Ishikawa (cell line): ENCODE measurements around the gene GALNT2.
A peak's percentile ranks its signal among the peaks of the same experiment; 100 is the strongest.

Source experiments
- CEBPB ChIP-seq: IDR thresholded peaks from 2 replicates; pipeline ENCODE4 v1.6.1; 2012
- CREB1 ChIP-seq: IDR thresholded peaks from 2 replicates; pipeline ENCODE4 v1.6.1; 2012; ENCODE audit warnings: low read depth
- EGR1 ChIP-seq: IDR thresholded peaks from 2 replicates; pipeline ENCODE4 v1.6.1; 2012
- EP300 ChIP-seq: IDR thresholded peaks from 2 replicates; pipeline ENCODE4 v1.6.1; 2012; ENCODE audit warnings: borderline replicate concordance
- FOXM1 ChIP-seq: IDR thresholded peaks from 2 replicates; pipeline ENCODE4 v1.6.1; 2012; ENCODE audit warnings: low read depth, borderline replicate concordance
- NFIC ChIP-seq: IDR thresholded peaks from 2 replicates; pipeline ENCODE4 v1.6.1; 2012
- RAD21 ChIP-seq: IDR thresholded peaks from 2 replicates; pipeline ENCODE4 v1.6.1; 2012; ENCODE audit warnings: low read depth
- REST ChIP-seq: IDR thresholded peaks from 2 replicates; pipeline ENCODE4 v1.6.1; 2012; ENCODE audit warnings: low read depth, mild to moderate bottlenecking
- TAF1 ChIP-seq: IDR thresholded peaks from 2 replicates; pipeline ENCODE4 v1.6.1; 2012; ENCODE audit warnings: low read depth, mild to moderate bottlenecking
- TCF12 ChIP-seq: IDR thresholded peaks from 2 replicates; pipeline ENCODE4 v1.6.1; 2012; ENCODE audit warnings: low read depth
- TEAD4 ChIP-seq: IDR thresholded peaks from 2 replicates; pipeline ENCODE4 v1.6.1; 2012
- USF1 ChIP-seq: IDR thresholded peaks from 2 replicates; pipeline ENCODE4 v1.6.1; 2012
- YY1 ChIP-seq: IDR thresholded peaks from 2 replicates; pipeline ENCODE4 v1.6.1; 2012; ENCODE audit warnings: low read depth
- ZBTB7A ChIP-seq: IDR thresholded peaks from 2 replicates; pipeline ENCODE4 v1.6.1; 2012; ENCODE audit warnings: low read depth
- TF ChIP-seq, protein P1 (sequence below): IDR thresholded peaks from 2 replicates; pipeline ENCODE4 v1.6.1; 2012

Gene GALNT2

GRCh38 chr1:230125640-230126528, 58.8 kb downstream of the GALNT2 start:
- TF ChIP-seq CREB1: no peak
- no peak for TF ChIP-seq CEBPB
- no peak for TF ChIP-seq TAF1
- TF ChIP-seq TCF12: no peak
- no peak for TF ChIP-seq TEAD4
- no peak for TF ChIP-seq FOXM1
- TF ChIP-seq EP300: no peak
- no peak for TF ChIP-seq RAD21
- TF ChIP-seq USF1: no peak
- TF ChIP-seq NFIC: no peak
- no peak for TF ChIP-seq YY1
- no peak for TF ChIP-seq REST
- TF ChIP-seq, protein P1, sequence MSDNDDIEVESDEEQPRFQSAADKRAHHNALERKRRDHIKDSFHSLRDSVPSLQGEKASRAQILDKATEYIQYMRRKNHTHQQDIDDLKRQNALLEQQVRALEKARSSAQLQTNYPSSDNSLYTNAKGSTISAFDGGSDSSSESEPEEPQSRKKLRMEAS: no peak
- no peak for TF ChIP-seq EGR1
- no peak for TF ChIP-seq ZBTB7A

- TF ChIP-seq USF1: no peak
- no peak for TF ChIP-seq TEAD4
- TF ChIP-seq, protein P1: no peak
- no peak for TF ChIP-seq NFIC
- no peak for TF ChIP-seq EGR1
- no peak for TF ChIP-seq YY1
- no peak for TF ChIP-seq RAD21
- TF ChIP-seq ZBTB7A: no peak
- TF ChIP-seq TAF1: no peak
Measured at GRCh38 chr1:230126529-230127104, 59.6 kb downstream of the GALNT2 start.

DNA sequence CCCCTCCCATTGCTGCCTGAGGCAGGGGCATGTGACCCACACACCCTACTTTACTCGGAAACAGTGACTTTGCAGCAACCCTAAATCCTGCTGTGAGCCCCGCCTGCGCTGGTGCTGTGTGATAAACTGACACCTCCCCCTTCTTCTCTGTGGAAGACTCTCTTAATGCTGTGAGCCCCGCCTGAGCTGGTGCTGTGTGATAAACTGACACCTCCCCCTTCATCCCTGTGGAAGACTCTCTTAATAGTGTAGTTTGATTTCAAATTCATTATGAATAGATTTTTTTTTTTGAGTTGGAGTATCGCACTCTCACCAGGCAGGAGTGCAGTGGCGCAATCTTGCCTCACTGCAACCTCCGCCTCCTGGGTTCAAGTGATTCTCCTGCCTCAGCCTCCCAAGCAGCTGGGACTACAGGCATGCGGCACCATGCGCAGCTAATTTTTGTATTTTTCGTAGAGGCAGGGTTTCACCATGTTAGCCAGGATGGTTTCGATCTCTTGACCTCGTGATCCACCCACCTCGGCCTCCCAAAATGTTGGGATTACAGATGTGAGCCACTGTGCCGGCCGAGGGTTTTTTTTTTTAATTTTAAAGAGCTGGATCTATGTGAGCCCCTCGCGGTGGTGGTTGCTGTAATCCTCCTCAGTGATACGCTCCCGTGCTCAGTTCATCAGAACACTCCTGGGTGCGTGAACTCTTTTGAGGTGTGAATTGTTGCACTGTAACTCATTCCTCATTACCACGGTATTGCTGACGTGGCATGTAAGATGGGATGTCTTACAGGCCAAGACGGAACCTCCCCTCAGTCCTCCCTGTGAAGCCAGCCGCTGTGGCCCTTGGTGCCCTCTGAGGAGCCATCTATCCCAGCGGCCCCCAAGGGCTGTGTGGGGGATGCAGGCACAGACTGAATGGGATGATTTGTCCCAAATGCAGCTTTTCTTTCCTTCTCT, 60.3 kb downstream of the GALNT2 start:
- TF ChIP-seq RAD21 (no peak), USF1 (peak; percentile 25; the same call in 1 of the 2 replicates)

DNA sequence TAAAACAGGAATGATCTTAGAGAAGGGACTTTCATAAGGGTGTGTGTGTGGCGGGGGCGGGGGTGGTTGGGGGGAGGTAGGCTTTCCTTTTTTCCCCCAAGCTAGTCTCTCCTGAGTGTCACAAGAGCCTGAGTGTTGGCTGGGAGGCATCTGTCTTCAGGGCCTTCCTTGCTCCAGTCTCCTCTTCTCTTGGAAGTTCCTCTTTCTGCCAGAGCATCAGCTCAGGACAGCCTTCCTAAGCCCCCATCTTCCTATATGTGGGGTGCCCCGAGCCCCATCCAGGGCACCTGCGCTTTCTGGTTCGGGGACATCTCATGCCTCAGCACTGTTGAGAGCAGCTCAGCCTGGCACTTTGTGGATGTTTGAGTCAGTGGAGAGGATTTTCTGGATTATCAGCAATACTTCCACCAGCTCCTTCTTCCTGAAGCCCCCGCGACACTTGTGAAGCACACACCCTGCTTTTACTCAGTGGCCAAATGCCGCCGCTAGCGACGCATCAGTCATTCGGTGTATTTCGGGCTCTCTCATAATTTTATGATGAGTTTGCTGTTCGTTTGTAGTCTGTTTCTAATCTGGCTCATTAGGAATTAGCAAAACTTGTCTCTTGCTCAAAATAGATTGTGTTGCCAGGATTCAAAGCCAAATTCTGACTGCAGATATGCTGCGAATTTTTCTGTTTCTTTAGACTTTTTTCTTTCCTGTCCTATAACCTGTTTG, 61.7 kb downstream of the GALNT2 start:
- TF ChIP-seq YY1 (no peak), CEBPB (no peak)

- TF ChIP-seq YY1: no peak
- no peak for TF ChIP-seq CEBPB
- no peak for TF ChIP-seq FOXM1
- TF ChIP-seq, protein P1: no peak
- TF ChIP-seq EP300: no peak
- no peak for TF ChIP-seq TCF12
- TF ChIP-seq CREB1: no peak
- no peak for TF ChIP-seq TAF1
- TF ChIP-seq NFIC: no peak
- no peak for TF ChIP-seq TEAD4
Measured at GRCh38 chr1:230129341-230129740, 62.3 kb downstream of the GALNT2 start.
